Osteoblast (primary cell): ENCODE measurements around the gene TLK1. TPM values are rescaled to one million over a fixed set of nuclear protein-coding genes. Genes with fewer than 3 reads are reported as not detected.

Experiments used
- DNase-seq: peaks from one replicate; pipeline ENCODE4 v3.0.0; 2011; ENCODE audit warnings: low spot score, mixed read lengths; ENCODE audit not compliant: insufficient read length; ENCODE audit errors: missing footprints
- H2AFZ ChIP-seq: 2 replicates; pipeline ENCODE4 v1.6.0; 2011; ENCODE audit warnings: mild to moderate bottlenecking, low read length
- H3K27ac ChIP-seq: 2 replicates; pipeline ENCODE4 v1.5.1; 2011; ENCODE audit warnings: mild to moderate bottlenecking, low read depth, low read length, moderate library complexity
- H3K27me3 ChIP-seq: 2 replicates; pipeline ENCODE4 v1.6.0; 2012; ENCODE audit warnings: mild to moderate bottlenecking, control low read depth, inconsistent platforms, low read length, moderate library complexity; ENCODE audit not compliant: insufficient read depth
- H3K36me3 ChIP-seq: 2 replicates; pipeline ENCODE4 v1.5.1; 2011; ENCODE audit warnings: mild to moderate bottlenecking, low read length, control low read depth, moderate library complexity; ENCODE audit not compliant: insufficient read depth
- H3K4me1 ChIP-seq: 2 replicates; pipeline ENCODE4 v1.5.1; 2011; ENCODE audit warnings: mild to moderate bottlenecking, low read length, control low read depth, moderate library complexity; ENCODE audit not compliant: insufficient read depth
- H3K4me2 ChIP-seq: 2 replicates; pipeline ENCODE4 v1.6.0; 2011; ENCODE audit warnings: mild to moderate bottlenecking, low read length; ENCODE audit not compliant: insufficient read depth
- H3K4me3 ChIP-seq: fragments of 200-600 bp; sonication (generic); 3 replicates; pipeline ENCODE4 v1.5.1; 2012; ENCODE audit warnings: mild to moderate bottlenecking, low read length, inconsistent platforms; ENCODE audit not compliant: insufficient read depth
- H3K79me2 ChIP-seq: 2 replicates; pipeline ENCODE4 v1.6.0; 2012; ENCODE audit warnings: mild to moderate bottlenecking, low read length, control low read depth, inconsistent platforms; ENCODE audit not compliant: insufficient read depth
- H3K9me3 ChIP-seq: 2 replicates; pipeline ENCODE4 v1.5.1; 2011; ENCODE audit warnings: low read depth, low read length, control low read depth
- H4K20me1 ChIP-seq: 2 replicates; pipeline ENCODE4 v1.6.0; 2012; ENCODE audit warnings: mild to moderate bottlenecking, low read length, control low read depth; ENCODE audit not compliant: insufficient read depth
- CTCF ChIP-seq: IDR thresholded peaks from 2 replicates; pipeline ENCODE4 v1.5.1; 2011; ENCODE audit warnings: mild to moderate bottlenecking, low read depth, low read length, moderate library complexity; ENCODE audit errors: extremely low read depth
- total RNA-seq: library from RNA; depleted of rRNA; stranded (reverse); fragments of >200 nt; gene quantifications from 2 replicates; pipeline ENCODE4 v1.2.3, GENCODE V29; 2012

The TLK1 gene
- total RNA-seq, 1 donor: 22.1 TPM

DNA sequence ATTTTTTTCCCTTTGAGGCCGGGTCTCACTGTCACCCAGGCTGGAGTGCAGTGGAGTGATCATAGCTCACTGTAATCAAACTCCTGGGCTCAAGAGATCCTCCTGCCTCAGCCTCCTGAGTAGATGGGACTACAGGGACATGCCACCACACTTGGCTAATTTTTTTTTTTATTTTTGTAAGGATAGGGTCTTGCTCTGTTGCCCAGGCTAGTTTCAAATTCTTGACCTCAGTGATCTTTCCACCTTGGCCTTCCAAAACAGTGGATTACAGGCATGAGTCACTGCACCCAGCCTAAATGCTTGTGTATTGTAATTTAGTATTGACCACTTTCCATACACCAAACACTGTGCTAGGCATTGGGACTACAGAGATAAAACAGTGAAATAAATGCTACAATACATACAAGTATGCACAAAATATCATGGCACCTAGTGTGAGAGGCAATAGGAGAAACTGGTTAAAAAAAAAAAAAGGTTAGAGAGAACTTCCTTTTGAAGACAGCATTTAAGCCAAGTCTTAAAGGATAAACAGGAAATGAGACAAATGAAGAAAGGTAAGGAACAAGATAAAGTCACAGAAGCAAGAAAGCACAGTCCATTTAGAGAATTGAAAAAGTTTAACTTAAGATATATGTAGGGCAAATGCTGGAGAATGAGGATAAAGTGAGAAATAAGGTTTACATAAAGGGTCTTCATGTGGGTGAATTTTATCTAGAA is 118.3 kb downstream of the TLK1 start:
- H3K27me3 ChIP-seq: no peaks in the 10 kb centered on the region
- no peak overlapping the region for H3K4me2 ChIP-seq
- H3K9me3 ChIP-seq: no peaks in the 10 kb centered on the region
- H2AFZ ChIP-seq: no peak overlapping the region
- peaks cover 20% of the 10 kb centered on the region for H3K36me3 ChIP-seq
- H4K20me1 ChIP-seq: no peaks in the 10 kb centered on the region
- no peak for TF ChIP-seq CTCF
- no peaks in the 10 kb centered on the region for H3K4me1 ChIP-seq
- no peak for DNase-seq
- H3K27ac ChIP-seq: no peak overlapping the region
- no peaks in the 10 kb centered on the region for H3K79me2 ChIP-seq
- H3K4me3 ChIP-seq: no peak overlapping the region

- Histone ChIP-seq H3K27me3 (no peaks in the 10 kb centered on the region), H4K20me1 (no peaks in the 10 kb centered on the region), H3K27ac (no peak overlapping the region), H3K9me3 (no peaks in the 10 kb centered on the region), H3K79me2 (no peaks in the 10 kb centered on the region), H3K4me3 (no peak overlapping the region), H2AFZ (no peak overlapping the region), H3K4me2 (no peak overlapping the region), H3K36me3 (peaks cover 8% of the 10 kb centered on the region), H3K4me1 (no peaks in the 10 kb centered on the region)
- no peak for DNase-seq
- no peak for TF ChIP-seq CTCF
These were observed 124.2 kb downstream of the TLK1 start for GRCh38 chr2:171036532-171036931.

- no peak for TF ChIP-seq CTCF
- Histone ChIP-seq H3K9me3 (no peaks in the 10 kb centered on the region), H3K27me3 (no peaks in the 10 kb centered on the region), H4K20me1 (no peaks in the 10 kb centered on the region), H3K4me3 (no peak overlapping the region), H3K27ac (no peak overlapping the region), H2AFZ (no peak overlapping the region), H3K4me1 (no peaks in the 10 kb centered on the region), H3K79me2 (no peaks in the 10 kb centered on the region), H3K4me2 (no peak overlapping the region), H3K36me3 (peaks cover 8% of the 10 kb centered on the region)
- no peak for DNase-seq
These were observed 126.4 kb downstream of the TLK1 start for GRCh38 chr2:171034315-171034714.

DNA sequence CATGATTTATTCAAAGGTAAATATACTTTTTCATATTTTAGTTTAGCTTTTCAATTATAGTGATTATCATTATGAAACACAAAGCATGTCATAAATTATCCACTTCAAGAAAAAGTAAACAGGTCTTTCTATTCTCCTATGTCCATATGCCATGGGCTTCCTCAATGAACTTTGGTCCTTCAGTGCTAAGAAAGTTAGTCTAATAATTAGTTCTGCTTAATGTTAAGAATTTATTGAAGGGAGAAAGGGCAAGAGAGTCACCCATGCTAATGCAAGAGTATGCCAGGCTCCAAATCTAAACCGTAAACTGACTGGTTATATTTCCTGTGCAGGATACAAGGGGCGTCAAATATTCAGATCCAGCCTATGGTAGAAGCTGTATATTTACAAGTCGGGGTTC is 135.5 kb downstream of the TLK1 start:
- peaks cover 12% of the 10 kb centered on the region for H3K4me1 ChIP-seq
- DNase-seq: no peak
- no peak for TF ChIP-seq CTCF

More for the DNA sequence above, 135.5 kb downstream of the TLK1 start:
- Histone ChIP-seq H2AFZ (no peak overlapping the region), H3K4me3 (no peak overlapping the region), H3K27ac (no peak overlapping the region), H3K79me2 (no peaks in the 10 kb centered on the region), H3K36me3 (peaks cover 12% of the 10 kb centered on the region), H3K9me3 (no peaks in the 10 kb centered on the region), H3K27me3 (no peaks in the 10 kb centered on the region), H4K20me1 (no peaks in the 10 kb centered on the region), H3K4me2 (no peak overlapping the region)
